Gastroesophageal sphincter (tissue), 3 donors: ENCODE results near the gene ZNF445.

Source experiments
- CTCF ChIP-seq, 4 experiments: fragments of 200-600 bp in 2 of 4; fragments of 450-650 bp in 2 of 4; sonication (generic) in 1 of 4; IDR thresholded peaks; one replicate each; pipeline ENCODE4 v1.5.1; 2017 to 2019; ENCODE audit warnings: antibody characterized with exemption in 4 of 4, mild to moderate bottlenecking in 2 of 4, moderate library complexity in 2 of 4
- POLR2A ChIP-seq, 2 donors: fragments of 450-650 bp; IDR thresholded peaks; one replicate each; pipeline ENCODE4 v1.6.1; 2017; ENCODE audit warnings: antibody characterized with exemption in 2 of 2, mild to moderate bottlenecking in 2 of 2, moderate library complexity in 1 of 2
- POLR2AphosphoS5 ChIP-seq: sonication (generic); formaldehyde crosslinking; IDR thresholded peaks from one replicate; pipeline ENCODE4 v1.6.1; 2017; ENCODE audit warnings: antibody characterized with exemption

- no peak for TF ChIP-seq CTCF (IDR thresholded peaks at IDR 0.05)
- no peak for TF ChIP-seq POLR2AphosphoS5
- no peak for TF ChIP-seq POLR2A (IDR thresholded peaks at IDR 0.05)
These were observed 90.1 kb downstream of the ZNF445 start for GRCh38 chr3:44387404-44387803.
